Neuronal stem cell (in vitro differentiated cells): Measurements from ENCODE around the gene ZNF766.

Source experiments
- DNase-seq: peaks from one replicate; pipeline ENCODE4 v3.0.0-alpha.2; 2013; ENCODE audit warnings: low spot score
- H2AFZ ChIP-seq: one replicate; pipeline ENCODE4 v1.6.1; 2013; ENCODE audit warnings: mild to moderate bottlenecking, low read length, inconsistent platforms
- H2AK5ac ChIP-seq: 2 replicates; pipeline ENCODE4 v1.6.1; 2013; ENCODE audit warnings: low read depth, mild to moderate bottlenecking, inconsistent platforms, low read length, moderate library complexity, mixed read lengths
- H2BK120ac ChIP-seq: 2 replicates; pipeline ENCODE4 v1.6.1; 2013; ENCODE audit warnings: low read depth, mild to moderate bottlenecking, inconsistent platforms, low read length, moderate library complexity, mixed read lengths
- H2BK12ac ChIP-seq: one replicate; pipeline ENCODE4 v1.6.1; 2013; ENCODE audit warnings: low read length, inconsistent platforms
- H2BK15ac ChIP-seq: 2 replicates; pipeline ENCODE4 v1.6.1; 2013; ENCODE audit warnings: mild to moderate bottlenecking, low read length, inconsistent platforms, mixed read lengths
- H2BK5ac ChIP-seq: one replicate; pipeline ENCODE4 v1.6.1; 2013; ENCODE audit warnings: inconsistent platforms, mild to moderate bottlenecking, low read length, moderate library complexity
- H3K14ac ChIP-seq: one replicate; pipeline ENCODE4 v1.6.1; 2013; ENCODE audit warnings: low read length, inconsistent platforms
- H3K18ac ChIP-seq: 2 replicates; pipeline ENCODE4 v1.6.1; 2013; ENCODE audit warnings: low read length, inconsistent platforms
- H3K23ac ChIP-seq: 2 replicates; pipeline ENCODE4 v1.6.1; 2013; ENCODE audit warnings: low read depth, mild to moderate bottlenecking, mixed read lengths, low read length, inconsistent platforms; ENCODE audit not compliant: poor library complexity
- H3K27ac ChIP-seq: replicated peaks from 3 replicates; pipeline ENCODE4 v1.5.1; 2013; ENCODE audit warnings: low read length, inconsistent platforms
- H3K27me3 ChIP-seq, 3 experiments: 2 replicates each; pipeline ENCODE4 v1.6.1; 2013; ENCODE audit warnings: low read length in 3 of 3, mild to moderate bottlenecking in 2 of 3, inconsistent platforms in 1 of 3, low read depth in 1 of 3, mixed read lengths in 1 of 3, moderate library complexity in 1 of 3; ENCODE audit not compliant: control insufficient read depth in 3 of 3, insufficient read depth in 3 of 3
- H3K36me3 ChIP-seq, 2 donors: replicated peaks in 1 of 2; 2 replicates each; pipeline ENCODE4 v1.6.1; 2013; ENCODE audit warnings: low read length in 2 of 2; ENCODE audit not compliant: control insufficient read depth in 2 of 2, insufficient read depth in 2 of 2
- H3K4ac ChIP-seq: 2 replicates; pipeline ENCODE4 v1.6.1; 2013; ENCODE audit warnings: inconsistent platforms, mild to moderate bottlenecking, low read length, moderate library complexity
- H3K4me1 ChIP-seq, 2 donors: 1 replicate in 1 of 2; 2 replicates in 1 of 2; pipeline ENCODE4 v1.6.1; 2013; ENCODE audit warnings: low read length in 2 of 2, low read depth in 1 of 2; ENCODE audit not compliant: control insufficient read depth in 2 of 2, insufficient read depth in 1 of 2
- H3K4me2 ChIP-seq: one replicate; pipeline ENCODE4 v1.6.1; 2013; ENCODE audit warnings: mild to moderate bottlenecking, low read length, inconsistent platforms; ENCODE audit not compliant: insufficient read depth, poor library complexity, severe bottlenecking
- H3K4me3 ChIP-seq, 2 donors: 2 replicates each; pipeline ENCODE4 v1.5.1; 2013; ENCODE audit warnings: low read length in 2 of 2, mild to moderate bottlenecking in 2 of 2, inconsistent platforms in 1 of 2, moderate library complexity in 1 of 2
- H3K79me1 ChIP-seq: one replicate; pipeline ENCODE4 v1.6.1; 2013; ENCODE audit warnings: low read depth, mild to moderate bottlenecking, inconsistent platforms, low read length, moderate library complexity
- H3K9ac ChIP-seq: one replicate; pipeline ENCODE4 v1.6.1; 2013; ENCODE audit warnings: mild to moderate bottlenecking, low read depth, low read length, inconsistent platforms; ENCODE audit not compliant: poor library complexity
- H3K9me3 ChIP-seq, 2 donors: replicated peaks in 1 of 2; 2 replicates each; pipeline versions ENCODE3 to v1.6.1; 2013; ENCODE audit warnings: low read length in 2 of 2, mild to moderate bottlenecking in 2 of 2, inconsistent platforms in 1 of 2, low read depth in 1 of 2, mixed read lengths in 1 of 2, moderate library complexity in 1 of 2; ENCODE audit not compliant: control insufficient read depth in 2 of 2, insufficient read depth in 1 of 2
- H4K8ac ChIP-seq: one replicate; pipeline ENCODE4 v1.6.1; 2013; ENCODE audit warnings: low read depth, mild to moderate bottlenecking, inconsistent platforms, low read length, moderate library complexity
- H4K91ac ChIP-seq: one replicate; pipeline ENCODE4 v1.6.1; 2013; ENCODE audit warnings: low read length, low read depth, mild to moderate bottlenecking, inconsistent platforms; ENCODE audit not compliant: poor library complexity
- WGBS, 2 donors: extraction: QIAGEN DNeasy Blood & Tissue Kit; methylation state at CpG; one replicate each; pipeline ENCODE4 v1.1.7; 2013; ENCODE audit warnings: missing lambda C conversion rate in 2 of 2, mixed read lengths in 1 of 2; ENCODE audit not compliant: insufficient read length in 2 of 2, insufficient replicate concordance in 1 of 2; ENCODE audit errors: extremely low coverage in 2 of 2; 5-methylcytosine and 5-hydroxymethylcytosine counted together

Gene ZNF766

DNA sequence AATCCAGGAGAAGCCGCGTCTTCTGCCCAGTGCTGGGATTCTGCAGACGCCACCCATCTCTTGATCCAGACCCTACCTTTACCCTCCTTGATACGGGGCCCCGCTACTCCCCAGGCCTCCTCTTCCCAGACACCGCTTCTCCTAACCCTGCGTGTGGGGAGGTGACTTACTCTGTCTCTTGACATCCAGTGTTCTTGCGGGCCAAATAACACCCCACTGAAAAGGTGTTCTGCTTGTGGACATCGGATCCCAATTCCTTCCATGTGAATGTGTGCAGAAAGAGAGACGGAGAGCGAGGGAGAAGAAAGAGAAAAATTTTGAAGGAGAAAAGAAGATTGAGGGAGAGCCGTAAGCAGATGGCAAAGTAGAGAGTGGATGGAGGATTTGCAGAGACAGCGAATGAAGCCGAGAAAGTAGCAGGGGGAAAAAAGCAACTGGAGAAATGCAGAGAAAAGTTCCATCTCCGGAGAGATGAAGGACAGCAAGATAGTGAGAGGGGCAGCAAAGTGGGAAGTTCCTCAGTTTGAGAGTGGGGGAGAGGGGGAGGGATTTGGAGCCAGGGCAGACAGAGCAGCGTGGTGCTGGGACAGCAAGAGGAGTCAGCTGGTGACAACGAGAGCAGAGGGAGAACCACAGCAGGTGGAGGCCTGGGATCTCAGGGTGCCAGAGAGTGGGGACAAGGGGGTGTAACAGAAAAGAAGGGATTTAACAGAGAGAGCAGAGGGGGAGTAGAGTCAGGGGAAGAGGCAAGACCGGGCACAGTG, 28.4 kb downstream of the ZNF766 start:
- peak overlapping the region; percentile 53 for H3K4ac ChIP-seq
- peaks cover 24 to 55% of the 10 kb centered on the region in 2 donors for H3K36me3 ChIP-seq
- H4K91ac ChIP-seq: no peak overlapping the region
- whole genome bisulfite sequencing, 2 donors: no CpG with 5 or more reads among the region's 18 CpGs
- H2BK12ac ChIP-seq: peak overlapping the region; percentile 18
- H3K4me3 ChIP-seq: peak overlapping the region; percentile 97 to 100
- H3K27ac ChIP-seq: peak overlapping the region; percentile 10
- peak overlapping the region; percentile 16 for H2BK5ac ChIP-seq
- H3K14ac ChIP-seq: peak overlapping the region; percentile 89
- peaks cover 5% of the 10 kb centered on the region for H3K79me1 ChIP-seq
- H3K9me3 ChIP-seq: peaks cover 7 to 44% of the 10 kb centered on the region in 2 donors
- peak overlapping the region; percentile 69 for H3K4me2 ChIP-seq
- no peak overlapping the region for H4K8ac ChIP-seq
- peak overlapping the region; percentile 34 for H3K23ac ChIP-seq
- peak overlapping the region; percentile 24 for H2AK5ac ChIP-seq
- H3K18ac ChIP-seq: peak overlapping the region; percentile 66
- H2BK120ac ChIP-seq: no peak overlapping the region
- no peak overlapping the region for H2BK15ac ChIP-seq
- H3K4me1 ChIP-seq: peaks cover 0 to 6% of the 10 kb centered on the region in 2 donors
- no peaks in the 10 kb centered on the region for H3K27me3 ChIP-seq
- H2AFZ ChIP-seq: peak overlapping the region; percentile 95
- H3K9ac ChIP-seq: peak overlapping the region; percentile 89
- DNase-seq: peak; percentile 1

DNA sequence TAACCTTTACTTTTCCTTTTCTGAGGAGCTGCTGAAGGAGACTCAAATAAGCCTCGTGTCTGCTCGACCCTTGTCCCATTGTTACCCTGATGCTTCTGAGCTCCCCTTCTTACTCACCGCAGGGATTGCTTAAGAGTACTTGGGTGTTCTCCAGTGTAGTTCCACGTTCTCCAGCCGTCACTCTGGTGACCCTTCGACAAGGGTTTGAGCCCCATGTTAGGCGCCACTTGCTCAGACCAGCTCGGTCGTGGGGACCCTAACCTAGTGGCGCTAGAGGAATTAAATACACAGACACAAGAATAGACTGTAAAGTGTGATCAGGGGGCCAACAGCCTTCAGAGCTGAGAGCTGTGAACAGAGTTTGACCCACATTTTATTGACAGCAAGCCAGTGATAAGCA, 37.9 kb downstream of the ZNF766 start:
- H2BK12ac ChIP-seq: no peak overlapping the region
- H2BK5ac ChIP-seq: no peak overlapping the region
- no peak overlapping the region for H2AK5ac ChIP-seq
- H4K91ac ChIP-seq: no peak overlapping the region
- no peak overlapping the region for H3K9ac ChIP-seq
- H3K23ac ChIP-seq: no peak overlapping the region
- no peak overlapping the region for H4K8ac ChIP-seq
- no peak overlapping the region for H3K4me2 ChIP-seq
- no peak overlapping the region for H2AFZ ChIP-seq
- DNase-seq: peak; percentile 20
- peak overlapping the region in 1 of 2 donors; percentile 38 for H3K4me3 ChIP-seq
- H2BK15ac ChIP-seq: no peak overlapping the region
- H3K4ac ChIP-seq: no peak overlapping the region
- H3K79me1 ChIP-seq: no peaks in the 10 kb centered on the region
- no peak overlapping the region for H3K27ac ChIP-seq
- no peak overlapping the region for H3K14ac ChIP-seq
- no CpG with 5 or more reads among the region's 10 CpGs for WGBS, 2 donors
- no peaks in the 10 kb centered on the region for H3K4me1 ChIP-seq
- H3K27me3 ChIP-seq: no peaks in the 10 kb centered on the region
- H3K36me3 ChIP-seq: peaks cover 32 to 96% of the 10 kb centered on the region in 2 donors
- H3K18ac ChIP-seq: no peak overlapping the region
- H3K9me3 ChIP-seq: peaks cover 38 to 93% of the 10 kb centered on the region in 2 donors
- no peak overlapping the region for H2BK120ac ChIP-seq

DNA sequence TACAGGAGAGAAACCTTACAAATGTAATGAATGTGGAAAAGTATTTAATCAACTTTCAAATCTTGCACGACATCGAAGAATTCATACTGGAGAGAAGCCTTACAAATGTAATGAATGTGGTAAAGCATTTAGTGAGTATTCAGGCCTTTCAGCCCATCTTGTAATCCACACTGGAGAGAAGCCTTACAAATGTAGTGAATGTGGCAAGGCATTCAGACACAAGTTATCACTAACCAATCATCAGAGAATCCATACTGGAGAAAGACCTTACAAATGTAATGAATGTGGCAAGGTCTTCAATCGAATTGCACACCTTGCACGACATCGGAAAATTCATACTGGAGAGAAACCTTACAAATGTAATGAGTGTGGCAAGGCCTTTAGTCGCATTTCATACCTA, 53.0 kb downstream of the ZNF766 start:
- Histone ChIP-seq H2BK12ac (no peak overlapping the region), H3K36me3 (peaks cover 32 to 82% of the 10 kb centered on the region in 2 donors), H3K4me3 (no peak overlapping the region), H4K8ac (no peak overlapping the region), H3K14ac (no peak overlapping the region), H3K4me1 (no peaks in the 10 kb centered on the region), H3K4me2 (no peak overlapping the region), H2BK5ac (no peak overlapping the region), H2BK120ac (no peak overlapping the region), H3K79me1 (no peaks in the 10 kb centered on the region), H3K9ac (no peak overlapping the region), H3K27me3 (no peaks in the 10 kb centered on the region), H4K91ac (no peak overlapping the region), H3K4ac (no peak overlapping the region), H3K9me3 (peaks cover 47 to 93% of the 10 kb centered on the region in 2 donors), H2AK5ac (no peak overlapping the region), H2BK15ac (no peak overlapping the region), H3K27ac (no peak overlapping the region), H3K18ac (no peak overlapping the region), H2AFZ (no peak overlapping the region), H3K23ac (no peak overlapping the region)
- no peak for DNase-seq
- WGBS, 2 donors: no CpG with 5 or more reads among the region's 6 CpGs

DNA sequence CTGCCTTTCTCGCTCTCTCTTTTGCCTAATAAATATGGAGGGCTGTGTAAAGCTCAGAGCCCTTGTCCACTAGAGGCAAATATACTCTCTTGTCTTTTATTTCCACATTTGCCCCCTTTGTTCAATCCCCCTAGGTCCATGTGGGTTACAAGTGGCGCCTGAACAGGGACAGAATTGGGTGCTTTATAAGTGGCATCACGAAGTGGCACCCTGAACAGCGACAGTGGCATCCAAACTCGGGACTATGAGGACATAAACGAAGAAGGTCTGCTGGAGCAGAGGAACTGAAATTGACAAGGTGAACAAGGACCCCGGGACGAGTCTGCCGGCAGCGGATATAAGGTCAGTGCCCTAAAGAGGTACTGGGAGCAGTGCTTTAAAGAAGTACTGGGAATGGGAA, 62.4 kb downstream of the ZNF766 start:
- Histone ChIP-seq H2BK5ac (no peak overlapping the region), H3K4me2 (no peak overlapping the region), H3K4me3 (no peak overlapping the region), H3K36me3 (no peaks in the 10 kb centered on the region), H3K9me3 (peaks cover 28 to 42% of the 10 kb centered on the region in 2 donors), H3K4ac (no peak overlapping the region), H4K91ac (no peak overlapping the region), H2BK120ac (no peak overlapping the region), H3K27ac (no peak overlapping the region), H2AK5ac (no peak overlapping the region), H3K18ac (no peak overlapping the region), H4K8ac (no peak overlapping the region), H3K9ac (no peak overlapping the region), H3K23ac (no peak overlapping the region), H3K14ac (no peak overlapping the region), H3K27me3 (no peaks in the 10 kb centered on the region), H2BK12ac (no peak overlapping the region), H2BK15ac (no peak overlapping the region), H3K4me1 (no peaks in the 10 kb centered on the region), H3K79me1 (peaks cover 1% of the 10 kb centered on the region), H2AFZ (no peak overlapping the region)
- DNase-seq: no peak
- WGBS, 2 donors: no CpG with 5 or more reads among the region's 10 CpGs
